COLO668 (cell line): ENCODE data around the gene LRRC31.

ENCODE experiments used
- DNase-seq: peaks from one replicate; lab custom pipeline; 2025; ENCODE audit not compliant: unreplicated experiment; lab: John Stamatoyannopoulos, UW

Gene LRRC31

GRCh38 chr3:169869484-169870220, at the start of gene LRRC31:
TSS of gene LRRC31 (minus strand) at chr3:169869935. CDS start at chr3:169869807, 128 bp downstream.
- peak; percentile 26 for DNase-seq

- no peak for DNase-seq
Measured at GRCh38 chr3:169914321-169914720, 44.6 kb upstream of the LRRC31 start.

GRCh38 chr3:169913323-169913722, 43.6 kb upstream of the LRRC31 start:
- no peak for DNase-seq

- no peak for DNase-seq
Measured at GRCh38 chr3:169911272-169911671, 41.5 kb upstream of the LRRC31 start, which contains the start of gene SAMD7. TSS of gene SAMD7 (plus strand) at chr3:169911572. CDS start at chr3:169919499, 7,927 bp downstream.

- DNase-seq: no peak
Measured at GRCh38 chr3:169907944-169908343, 38.2 kb upstream of the LRRC31 start.

GRCh38 chr3:169907476-169907875, 37.7 kb upstream of the LRRC31 start:
- DNase-seq: no peak

- DNase-seq: no peak
Measured at GRCh38 chr3:169905404-169905803, 35.7 kb upstream of the LRRC31 start.

GRCh38 chr3:169901453-169901852, 31.7 kb upstream of the LRRC31 start:
- DNase-seq: no peak

GRCh38 chr3:169897284-169897683, 27.5 kb upstream of the LRRC31 start:
- DNase-seq: no peak

- DNase-seq: no peak
Measured at GRCh38 chr3:169895072-169895471, 25.3 kb upstream of the LRRC31 start.

GRCh38 chr3:169894110-169894509, 24.4 kb upstream of the LRRC31 start:
- no peak for DNase-seq

GRCh38 chr3:169891886-169892285, 22.2 kb upstream of the LRRC31 start:
- no peak for DNase-seq

GRCh38 chr3:169886671-169887070, 16.9 kb upstream of the LRRC31 start:
- DNase-seq: no peak

GRCh38 chr3:169880576-169881250, 11.0 kb upstream of the LRRC31 start:
- DNase-seq: no peak

GRCh38 chr3:169879845-169880575, 10.3 kb upstream of the LRRC31 start:
- DNase-seq: no peak

GRCh38 chr3:169879013-169879557, 9.3 kb upstream of the LRRC31 start:
- no peak for DNase-seq

GRCh38 chr3:169871129-169871886, 1.6 kb upstream of the LRRC31 start:
- DNase-seq: no peak

GRCh38 chr3:169868369-169868768, 1.4 kb downstream of the LRRC31 start:
- DNase-seq: no peak

GRCh38 chr3:169867584-169868210, 2.0 kb downstream of the LRRC31 start:
- no peak for DNase-seq

- DNase-seq: no peak
Measured at GRCh38 chr3:169865176-169865767, 4.5 kb downstream of the LRRC31 start.
